Right atrium auricular region (tissue), 2 donors: Measurements from ENCODE around the gene CACNB4. TPM values are rescaled to one million over a fixed set of nuclear protein-coding genes. Genes with fewer than 3 reads are reported as not detected.

ENCODE experiments used
- DNase-seq: peaks from one replicate; pipeline ENCODE4 v3.0.0-alpha.2; 2019; ENCODE audit warnings: low spot score
- H3K27ac ChIP-seq, 2 donors: fragments of 200-600 bp; sonication (generic); 1 replicate in 1 of 2; 2 replicates in 1 of 2; pipeline ENCODE4 v1.5.1; 2016 to 2019
- H3K27me3 ChIP-seq, 2 donors: fragments of 200-600 bp; sonication (generic); one replicate each; pipeline versions ENCODE4 v1.5.1 to v1.6.0; 2017 to 2019
- H3K36me3 ChIP-seq: fragments of 200-600 bp; sonication (generic); one replicate; pipeline ENCODE4 v1.5.1; 2016
- H3K4me1 ChIP-seq, 2 donors: fragments of 200-600 bp; sonication (generic); one replicate each; pipeline versions ENCODE4 v1.5.1 to v1.6.0; 2017 to 2019
- H3K4me3 ChIP-seq, 2 donors: fragments of 200-600 bp; sonication (generic); 1 replicate in 1 of 2; 2 replicates in 1 of 2; pipeline ENCODE4 v1.5.1; 2017 to 2019; ENCODE audit warnings: mild to moderate bottlenecking in 1 of 2, moderate library complexity in 1 of 2
- H3K9me3 ChIP-seq, 2 donors: fragments of 200-600 bp; sonication (generic); one replicate each; pipeline ENCODE4 v1.5.1; 2019
- CTCF ChIP-seq, 2 donors: fragments of 200-600 bp; sonication (generic); IDR thresholded peaks; one replicate each; pipeline ENCODE4 v1.5.1; 2019; ENCODE audit warnings: antibody characterized with exemption in 2 of 2
- total RNA-seq, 2 donors: library from RNA; depleted of rRNA; stranded (reverse); fragments of >200 nt; gene quantifications; one replicate each; pipeline ENCODE4 v1.1.0, GENCODE V29; 2016

The CACNB4 gene
- total RNA-seq, 2 donors from 2014 or later, result 0.37 to 0.90 TPM

GRCh38 chr2:151989378-151989777, 109.5 kb downstream of the CACNB4 start:
- no peak for DNase-seq
- Histone ChIP-seq H3K27me3 (no peaks in the 10 kb centered on the region), H3K4me1 (no peaks in the 10 kb centered on the region), H3K9me3 (no peaks in the 10 kb centered on the region), H3K4me3 (no peak overlapping the region), H3K27ac (no peak overlapping the region), H3K36me3 (no peaks in the 10 kb centered on the region)
- TF ChIP-seq CTCF (IDR thresholded peaks at IDR 0.05), result no peak

DNA sequence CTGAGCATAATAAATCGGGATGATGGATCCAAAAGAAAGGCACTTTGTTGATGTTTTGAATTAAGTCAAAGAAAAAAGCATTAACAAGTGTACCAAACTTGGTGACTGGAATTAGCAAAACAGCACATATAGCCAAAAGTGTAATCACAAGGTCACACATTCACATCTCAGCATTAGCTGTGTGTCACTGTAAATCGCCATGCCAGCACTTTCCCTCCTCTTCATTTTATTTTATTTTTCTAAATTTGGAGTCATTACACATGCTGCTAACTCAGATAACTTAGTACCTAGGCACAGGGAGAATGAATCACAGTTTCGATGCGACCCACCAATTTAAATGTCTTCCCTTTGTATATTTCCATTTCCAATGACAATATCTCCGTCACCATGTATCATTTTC, 111.4 kb downstream of the CACNB4 start:
- no peak overlapping the region for H3K4me3 ChIP-seq
- H3K36me3 ChIP-seq, result no peaks in the 10 kb centered on the region
- no peak for TF ChIP-seq CTCF (IDR thresholded peaks at IDR 0.05)
- H3K9me3 ChIP-seq, result no peaks in the 10 kb centered on the region
- DNase-seq, result no peak
- no peaks in the 10 kb centered on the region for H3K27me3 ChIP-seq
- no peak overlapping the region for H3K27ac ChIP-seq
- H3K4me1 ChIP-seq, result no peaks in the 10 kb centered on the region

DNA sequence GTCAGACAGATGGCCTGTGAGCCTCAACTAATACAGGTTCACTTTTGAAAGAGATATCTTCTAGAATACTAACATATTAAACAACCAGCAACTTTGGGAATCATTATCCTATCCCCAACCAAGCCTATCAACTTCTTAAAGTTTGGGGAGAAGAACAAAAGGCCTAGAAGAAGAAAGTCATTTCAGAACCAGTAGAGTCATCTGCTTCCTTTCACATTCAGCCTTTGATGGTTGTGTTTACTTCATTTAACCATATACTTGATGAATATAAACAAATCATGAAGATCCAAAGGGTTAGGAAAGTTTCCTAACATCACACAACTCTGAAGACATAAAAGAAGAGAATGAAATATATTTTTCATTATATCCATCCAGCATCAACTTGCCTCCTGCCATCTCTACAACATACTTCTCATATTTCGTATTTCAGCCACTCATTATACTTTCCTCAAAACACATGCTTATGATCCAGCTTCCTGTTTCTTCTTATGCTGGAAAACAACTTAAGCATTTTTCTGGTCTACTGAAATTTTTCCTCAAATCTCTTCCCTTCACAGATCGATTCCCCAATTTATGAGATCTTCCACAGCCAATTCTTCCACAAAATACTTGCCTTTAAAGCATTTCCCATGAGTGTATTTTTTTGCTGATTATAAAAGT, 114.3 kb downstream of the CACNB4 start:
- H3K4me3 ChIP-seq, result no peak overlapping the region
- no peaks in the 10 kb centered on the region for H3K9me3 ChIP-seq
- no peaks in the 10 kb centered on the region for H3K27me3 ChIP-seq
- H3K36me3 ChIP-seq, result no peaks in the 10 kb centered on the region
- no peaks in the 10 kb centered on the region for H3K4me1 ChIP-seq
- no peak for TF ChIP-seq CTCF (IDR thresholded peaks at IDR 0.05)
- no peak overlapping the region for H3K27ac ChIP-seq
- DNase-seq, result no peak

GRCh38 chr2:151983221-151983620, 115.6 kb downstream of the CACNB4 start:
- no peak for TF ChIP-seq CTCF (IDR thresholded peaks at IDR 0.05)
- H3K36me3 ChIP-seq, result no peaks in the 10 kb centered on the region
- no peaks in the 10 kb centered on the region for H3K9me3 ChIP-seq
- H3K27ac ChIP-seq, result no peak overlapping the region
- DNase-seq, result no peak
- H3K4me3 ChIP-seq, result no peak overlapping the region
- no peaks in the 10 kb centered on the region for H3K27me3 ChIP-seq
- H3K4me1 ChIP-seq, result no peaks in the 10 kb centered on the region

GRCh38 chr2:151981886-151982285, 117.0 kb downstream of the CACNB4 start:
- H3K27me3 ChIP-seq, result no peaks in the 10 kb centered on the region
- H3K9me3 ChIP-seq, result no peaks in the 10 kb centered on the region
- H3K4me1 ChIP-seq, result no peaks in the 10 kb centered on the region
- no peak overlapping the region for H3K27ac ChIP-seq
- TF ChIP-seq CTCF (IDR thresholded peaks at IDR 0.05), result no peak
- DNase-seq, result no peak
- H3K4me3 ChIP-seq, result no peak overlapping the region
- no peaks in the 10 kb centered on the region for H3K36me3 ChIP-seq

GRCh38 chr2:151979694-151980093, 119.2 kb downstream of the CACNB4 start:
- Histone ChIP-seq H3K27ac (no peak overlapping the region), H3K4me1 (no peaks in the 10 kb centered on the region)
- TF ChIP-seq CTCF (IDR thresholded peaks at IDR 0.05), result no peak

More at GRCh38 chr2:151979694-151980093, 119.2 kb downstream of the CACNB4 start:
- no peak for DNase-seq
- no peak overlapping the region for H3K4me3 ChIP-seq
- H3K27me3 ChIP-seq, result no peaks in the 10 kb centered on the region
- H3K36me3 ChIP-seq, result no peaks in the 10 kb centered on the region
- no peaks in the 10 kb centered on the region for H3K9me3 ChIP-seq
